DOHH2 (cell line): ENCODE measurements around the gene ATP10A.

Source experiments
- CTCF ChIP-seq: fragments of 200-600 bp; sonication (generic); IDR thresholded peaks from one replicate; pipeline ENCODE4 v1.5.1; 2014; ENCODE audit warnings: antibody characterized with exemption, mild to moderate bottlenecking, low read depth, low read length; ENCODE audit not compliant: poor library complexity, severe bottlenecking
- EZH2phosphoT487 ChIP-seq: fragments of 200-600 bp; sonication (generic); IDR thresholded peaks from 2 replicates; pipeline ENCODE4 v1.6.1; 2017; ENCODE audit warnings: borderline replicate concordance, mild to moderate bottlenecking, antibody characterized with exemption, low read length, moderate library complexity, mixed read lengths

DNA sequence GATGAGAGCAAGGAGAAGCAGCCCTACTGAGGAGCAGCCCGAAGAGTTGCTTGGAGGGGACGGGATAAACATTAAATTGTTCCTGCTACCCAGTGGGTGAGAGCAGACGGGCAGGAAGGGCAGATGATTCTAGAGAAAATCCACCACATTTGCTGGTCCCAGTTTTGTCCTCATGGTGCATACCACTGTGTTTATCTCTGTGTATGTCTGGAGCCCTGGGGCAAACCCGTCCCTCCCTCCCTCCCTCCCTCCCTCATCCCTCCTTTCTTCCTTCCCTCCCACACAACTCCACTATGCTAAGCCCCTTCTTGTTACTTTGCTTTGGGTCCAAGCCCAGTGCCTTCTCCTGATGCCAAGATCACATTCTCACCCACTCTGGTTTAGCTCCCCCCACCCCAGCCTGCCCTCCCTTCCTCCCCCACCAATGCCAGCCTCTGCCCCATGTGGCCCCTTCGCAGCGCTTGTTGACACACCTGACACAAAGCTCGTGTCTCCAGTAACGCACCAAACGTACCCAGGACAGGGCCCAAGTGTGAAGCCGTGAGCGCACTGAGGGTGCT is 194.8 kb downstream of the ATP10A start:
- TF ChIP-seq CTCF (no peak), EZH2phosphoT487 (no peak)
